ENCODE measurements around the gene IL20RA. TPM values are rescaled to one million over a fixed set of nuclear protein-coding genes. Genes with fewer than 3 reads are reported as not detected.

IL20RA gene
- total and polyA plus RNA-seq, 2 donors from 2014 or later: 0.16 to 0.34 TPM

DNA sequence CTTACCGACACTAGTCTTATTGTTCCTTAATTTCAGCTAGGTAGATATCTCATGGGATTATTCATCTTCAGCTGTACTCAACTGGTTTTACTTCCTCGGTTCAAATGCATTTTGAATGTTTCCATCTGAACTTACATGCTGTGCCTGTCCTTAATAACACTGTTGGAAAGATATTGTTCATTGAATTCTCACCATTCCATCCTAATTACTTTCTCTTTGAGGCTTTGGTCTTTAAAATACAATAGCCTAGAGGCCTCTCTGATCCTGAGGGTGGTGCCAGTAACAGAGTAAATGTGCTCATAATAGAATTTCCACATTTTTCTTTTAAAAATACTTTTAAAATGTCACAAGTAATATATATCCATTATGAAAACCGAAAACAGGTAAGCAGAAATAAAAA, 54.0 kb downstream of the IL20RA start:
- DNase-seq (no peak), FAIRE-seq (no peak)
- Histone ChIP-seq H3K4me3 (ENCODE audit: low read length in 3 of 3) (no peak overlapping the region), H3K36me3 (ENCODE audit: control insufficient read depth in 2 of 3, insufficient read depth in 3 of 3, low read length in 3 of 3) (no peaks in the 10 kb centered on the region), H3K9me3 (ENCODE audit: control insufficient read depth in 2 of 3, insufficient read depth in 1 of 3, low read length in 3 of 3) (no peaks in the 10 kb centered on the region), H3K27ac (ENCODE audit: low read depth in 2 of 2, low read length in 2 of 2) (no peak overlapping the region), H3K4me1 (ENCODE audit: control insufficient read depth in 2 of 3, insufficient read depth in 2 of 3, low read depth in 1 of 3, low read length in 3 of 3) (peaks cover 0 to 6% (median 3%) of the 10 kb centered on the region in 3 donors), H3K27me3 (ENCODE audit: control insufficient read depth, insufficient read depth, low read length) (peaks cover 3% of the 10 kb centered on the region), H3K9ac (ENCODE audit: low read length in 3 of 3) (no peak overlapping the region)
- intact Hi-C loops (cut with DNase I): no loop called here
- TF ChIP-seq, protein P1, sequence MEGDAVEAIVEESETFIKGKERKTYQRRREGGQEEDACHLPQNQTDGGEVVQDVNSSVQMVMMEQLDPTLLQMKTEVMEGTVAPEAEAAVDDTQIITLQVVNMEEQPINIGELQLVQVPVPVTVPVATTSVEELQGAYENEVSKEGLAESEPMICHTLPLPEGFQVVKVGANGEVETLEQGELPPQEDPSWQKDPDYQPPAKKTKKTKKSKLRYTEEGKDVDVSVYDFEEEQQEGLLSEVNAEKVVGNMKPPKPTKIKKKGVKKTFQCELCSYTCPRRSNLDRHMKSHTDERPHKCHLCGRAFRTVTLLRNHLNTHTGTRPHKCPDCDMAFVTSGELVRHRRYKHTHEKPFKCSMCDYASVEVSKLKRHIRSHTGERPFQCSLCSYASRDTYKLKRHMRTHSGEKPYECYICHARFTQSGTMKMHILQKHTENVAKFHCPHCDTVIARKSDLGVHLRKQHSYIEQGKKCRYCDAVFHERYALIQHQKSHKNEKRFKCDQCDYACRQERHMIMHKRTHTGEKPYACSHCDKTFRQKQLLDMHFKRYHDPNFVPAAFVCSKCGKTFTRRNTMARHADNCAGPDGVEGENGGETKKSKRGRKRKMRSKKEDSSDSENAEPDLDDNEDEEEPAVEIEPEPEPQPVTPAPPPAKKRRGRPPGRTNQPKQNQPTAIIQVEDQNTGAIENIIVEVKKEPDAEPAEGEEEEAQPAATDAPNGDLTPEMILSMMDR (IDR thresholded peaks at IDR 0.05; ENCODE audit: borderline replicate concordance, extremely low read depth, insufficient read depth): no peak

DNA sequence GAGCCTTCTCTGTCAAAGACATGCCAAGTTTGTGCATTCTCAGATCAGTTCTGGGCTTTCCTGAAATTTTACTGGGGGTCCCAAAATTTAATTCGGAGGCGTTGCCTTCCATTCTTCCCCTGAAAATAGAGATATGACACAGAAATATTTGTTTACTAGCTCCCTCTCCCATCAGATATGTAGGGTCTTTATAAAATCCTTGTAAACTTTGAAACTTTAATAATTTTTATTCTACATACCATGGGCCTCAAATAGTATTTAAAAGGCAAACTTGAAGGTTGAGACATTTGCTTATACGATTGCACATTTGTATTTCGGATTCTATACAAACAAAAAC, 54.6 kb downstream of the IL20RA start:
- Histone ChIP-seq H3K9ac (ENCODE audit: low read length in 3 of 3) (no peak overlapping the region), H3K9me3 (ENCODE audit: control insufficient read depth in 2 of 3, insufficient read depth in 1 of 3, low read length in 3 of 3) (no peaks in the 10 kb centered on the region), H3K27me3 (ENCODE audit: control insufficient read depth, insufficient read depth, low read length) (peaks cover 3% of the 10 kb centered on the region), H3K27ac (ENCODE audit: low read depth in 2 of 2, low read length in 2 of 2) (no peak overlapping the region), H3K4me1 (ENCODE audit: control insufficient read depth in 2 of 3, insufficient read depth in 2 of 3, low read depth in 1 of 3, low read length in 3 of 3) (peaks cover 0 to 6% (median 3%) of the 10 kb centered on the region in 3 donors), H3K4me3 (ENCODE audit: low read length in 3 of 3) (peak overlapping the region in 1 of 3 donors; percentile 43), H3K36me3 (ENCODE audit: control insufficient read depth in 2 of 3, insufficient read depth in 3 of 3, low read length in 3 of 3) (no peaks in the 10 kb centered on the region)
- TF ChIP-seq, protein P1 (IDR thresholded peaks at IDR 0.05; ENCODE audit: borderline replicate concordance, extremely low read depth, insufficient read depth): no peak
- no peak for FAIRE-seq
- intact Hi-C loops (cut with DNase I): no loop called here
- DNase-seq: no peak

DNA sequence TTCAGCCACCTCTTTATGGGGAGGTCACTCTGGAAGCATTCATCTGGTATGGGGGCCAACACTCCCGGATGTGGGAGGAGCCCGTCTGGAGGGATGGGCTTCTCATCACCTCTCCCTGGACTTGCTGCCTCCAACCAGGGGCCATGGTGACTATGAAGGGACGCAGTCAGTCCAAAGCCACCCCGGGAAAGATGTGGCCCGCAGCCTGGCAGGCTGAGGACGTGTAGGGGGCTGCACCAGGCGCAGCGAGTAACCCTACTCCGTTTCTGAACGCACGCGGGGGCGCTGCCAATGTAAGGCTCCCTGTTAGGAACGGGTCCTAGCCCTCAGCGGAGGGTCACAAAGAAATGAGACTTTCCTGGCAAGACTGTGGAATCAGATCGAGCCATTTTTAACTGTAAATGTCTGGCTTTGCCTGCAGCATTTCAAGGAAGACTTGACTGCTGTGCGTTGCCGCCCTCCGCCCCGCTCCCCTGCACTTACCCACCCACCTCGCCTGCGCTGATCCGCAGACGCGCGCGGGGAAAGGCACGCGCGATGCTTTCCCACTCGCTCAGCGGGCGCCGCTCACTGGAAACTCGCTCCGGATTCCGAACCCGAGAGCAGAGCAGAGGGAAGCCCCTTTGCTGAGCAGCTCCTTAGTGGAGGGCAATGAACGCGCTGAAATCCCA, 55.1 kb downstream of the IL20RA start:
- peak overlapping the region; percentile 9 to 54 (median 43) for H3K4me3 ChIP-seq (ENCODE audit: low read length in 3 of 3)
- H3K9ac ChIP-seq (ENCODE audit: low read length in 3 of 3): peak overlapping the region in 1 of 3 donors; percentile 30
- H3K36me3 ChIP-seq (ENCODE audit: control insufficient read depth in 2 of 3, insufficient read depth in 3 of 3, low read length in 3 of 3): no peaks in the 10 kb centered on the region
- peaks cover 0 to 6% (median 3%) of the 10 kb centered on the region in 3 donors for H3K4me1 ChIP-seq (ENCODE audit: control insufficient read depth in 2 of 3, insufficient read depth in 2 of 3, low read depth in 1 of 3, low read length in 3 of 3)
- FAIRE-seq (no peak), DNase-seq (peak in 4 of 5 donors; percentile 60 to 75 (median 72))
- peaks cover 3% of the 10 kb centered on the region for H3K27me3 ChIP-seq (ENCODE audit: control insufficient read depth, insufficient read depth, low read length)
- H3K9me3 ChIP-seq (ENCODE audit: control insufficient read depth in 2 of 3, insufficient read depth in 1 of 3, low read length in 3 of 3): no peaks in the 10 kb centered on the region
- TF ChIP-seq, protein P1 (IDR thresholded peaks at IDR 0.05; ENCODE audit: borderline replicate concordance, extremely low read depth, insufficient read depth): no peak
- intact Hi-C loops (cut with DNase I): no loop called here
- no peak overlapping the region for H3K27ac ChIP-seq (ENCODE audit: low read depth in 2 of 2, low read length in 2 of 2)

Data from kidney (tissue), 14 donors.